Ascending aorta (tissue), 2 donors: Measurements from ENCODE around the gene SNX20. TPM values are rescaled to one million over a fixed set of nuclear protein-coding genes. Genes with fewer than 3 reads are reported as not detected.

Experiments used
- DNase-seq, 2 donors: peaks; one replicate each; pipeline ENCODE4 v3.0.0-alpha.2; 2019; ENCODE audit warnings: low spot score in 2 of 2
- H3K27ac ChIP-seq, 2 donors: fragments of 200-600 bp; sonication (generic); one replicate each; pipeline ENCODE4 v1.5.1; 2016 to 2017; ENCODE audit warnings: mild to moderate bottlenecking in 1 of 2
- H3K27me3 ChIP-seq: fragments of 200-600 bp; sonication (generic); one replicate; pipeline ENCODE4 v1.5.1; 2017
- H3K36me3 ChIP-seq, 2 donors: fragments of 200-600 bp; sonication (generic); one replicate each; pipeline ENCODE4 v1.5.1; 2016
- H3K4me1 ChIP-seq, 2 donors: fragments of 200-600 bp; sonication (generic); one replicate each; pipeline ENCODE4 v1.5.1; 2016 to 2017; ENCODE audit warnings: mild to moderate bottlenecking in 1 of 2
- H3K4me3 ChIP-seq, 2 donors: fragments of 200-600 bp; sonication (generic); one replicate each; pipeline ENCODE4 v1.5.1; 2016 to 2017; ENCODE audit warnings: mild to moderate bottlenecking in 1 of 2
- H3K9me3 ChIP-seq, 2 donors: fragments of 200-600 bp; sonication (generic); one replicate each; pipeline ENCODE4 v1.5.1; 2016
- intact Hi-C: fragments of 100-400 bp; cut with DNase I; formaldehyde crosslinking; loops from one replicate; pipeline ENCODE4 v1.15.1; 2023
- total RNA-seq: library from RNA; depleted of rRNA; stranded (reverse); fragments of >200 nt; gene quantifications from one replicate; pipeline ENCODE4 v1.1.0, GENCODE V29; 2016
- TF ChIP-seq, protein P1 (sequence below), 3 experiments: fragments of 200-600 bp in 2 of 3; fragments of 450-650 bp in 1 of 3; sonication (generic) in 2 of 3; IDR thresholded peaks; one replicate each; pipeline ENCODE4 v1.5.1; 2016 to 2019; ENCODE audit warnings: antibody characterized with exemption in 3 of 3, mild to moderate bottlenecking in 1 of 3, moderate library complexity in 1 of 3

The SNX20 gene
- total RNA-seq, 1 donor from 2014 or later, result 3.2 TPM

GRCh38 chr16:50719401-50720337 is 38.6 kb upstream of the SNX20 start:
- TF ChIP-seq, protein P1, sequence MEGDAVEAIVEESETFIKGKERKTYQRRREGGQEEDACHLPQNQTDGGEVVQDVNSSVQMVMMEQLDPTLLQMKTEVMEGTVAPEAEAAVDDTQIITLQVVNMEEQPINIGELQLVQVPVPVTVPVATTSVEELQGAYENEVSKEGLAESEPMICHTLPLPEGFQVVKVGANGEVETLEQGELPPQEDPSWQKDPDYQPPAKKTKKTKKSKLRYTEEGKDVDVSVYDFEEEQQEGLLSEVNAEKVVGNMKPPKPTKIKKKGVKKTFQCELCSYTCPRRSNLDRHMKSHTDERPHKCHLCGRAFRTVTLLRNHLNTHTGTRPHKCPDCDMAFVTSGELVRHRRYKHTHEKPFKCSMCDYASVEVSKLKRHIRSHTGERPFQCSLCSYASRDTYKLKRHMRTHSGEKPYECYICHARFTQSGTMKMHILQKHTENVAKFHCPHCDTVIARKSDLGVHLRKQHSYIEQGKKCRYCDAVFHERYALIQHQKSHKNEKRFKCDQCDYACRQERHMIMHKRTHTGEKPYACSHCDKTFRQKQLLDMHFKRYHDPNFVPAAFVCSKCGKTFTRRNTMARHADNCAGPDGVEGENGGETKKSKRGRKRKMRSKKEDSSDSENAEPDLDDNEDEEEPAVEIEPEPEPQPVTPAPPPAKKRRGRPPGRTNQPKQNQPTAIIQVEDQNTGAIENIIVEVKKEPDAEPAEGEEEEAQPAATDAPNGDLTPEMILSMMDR (IDR thresholded peaks at IDR 0.05), result no peak
- H3K4me1 ChIP-seq, result no peaks in the 10 kb centered on the region
- no peaks in the 10 kb centered on the region for H3K36me3 ChIP-seq
- no peak for DNase-seq
- no peak overlapping the region for H3K27ac ChIP-seq
- H3K4me3 ChIP-seq, result no peak overlapping the region
- no peaks in the 10 kb centered on the region for H3K27me3 ChIP-seq
- intact Hi-C loops, result no loop called here
- H3K9me3 ChIP-seq, result no peaks in the 10 kb centered on the region

GRCh38 chr16:50718761-50719400 is 37.8 kb upstream of the SNX20 start:
- H3K4me3 ChIP-seq, result no peak overlapping the region
- intact Hi-C loops, result no loop called here

DNA sequence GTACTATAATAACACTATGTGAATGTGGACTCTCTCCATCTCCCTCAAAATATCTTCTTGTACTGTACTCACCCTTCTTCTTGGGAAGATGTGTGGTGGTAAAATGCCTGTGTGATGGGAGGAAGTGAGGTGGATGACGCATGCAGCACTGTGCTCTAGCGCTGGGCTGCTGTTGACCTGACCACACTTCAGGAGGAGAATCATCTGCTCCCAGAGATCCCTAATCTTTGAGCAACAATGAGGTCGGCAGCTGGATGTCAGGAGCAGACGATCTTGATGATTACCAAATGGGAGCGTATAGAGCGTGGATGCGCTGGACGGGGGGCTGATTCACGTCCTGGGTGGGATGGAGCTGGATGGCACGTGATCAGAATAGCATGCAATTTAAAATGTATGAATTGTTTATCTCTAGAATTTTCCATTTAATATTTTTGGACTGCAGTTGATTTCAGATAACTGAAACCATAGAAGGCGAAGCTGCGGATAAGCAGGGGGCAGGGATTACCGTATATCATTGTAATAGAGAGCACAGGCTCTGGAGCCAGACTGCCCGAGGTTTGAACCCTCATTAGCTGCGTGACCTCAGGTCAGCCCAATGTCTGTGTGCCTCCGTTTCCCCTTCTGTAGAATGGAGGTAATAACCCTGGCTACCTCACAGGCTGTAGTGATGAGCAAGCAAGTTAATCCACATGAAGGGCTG is 37.1 kb upstream of the SNX20 start:
- Histone ChIP-seq H3K27me3 (no peaks in the 10 kb centered on the region), H3K4me1 (no peaks in the 10 kb centered on the region), H3K36me3 (no peaks in the 10 kb centered on the region), H3K27ac (no peak overlapping the region), H3K4me3 (no peak overlapping the region), H3K9me3 (no peaks in the 10 kb centered on the region)
- intact Hi-C loops, result no loop called here
- TF ChIP-seq, protein P1 (IDR thresholded peaks at IDR 0.05), result no peak
- no peak for DNase-seq

More at GRCh38 chr16:50718761-50719400, 37.8 kb upstream of the SNX20 start:
- no peaks in the 10 kb centered on the region for H3K9me3 ChIP-seq
- TF ChIP-seq, protein P1 (IDR thresholded peaks at IDR 0.05), result no peak
- H3K27ac ChIP-seq, result no peak overlapping the region
- H3K36me3 ChIP-seq, result no peaks in the 10 kb centered on the region
- H3K4me1 ChIP-seq, result no peaks in the 10 kb centered on the region
- no peak for DNase-seq
- no peaks in the 10 kb centered on the region for H3K27me3 ChIP-seq

DNA sequence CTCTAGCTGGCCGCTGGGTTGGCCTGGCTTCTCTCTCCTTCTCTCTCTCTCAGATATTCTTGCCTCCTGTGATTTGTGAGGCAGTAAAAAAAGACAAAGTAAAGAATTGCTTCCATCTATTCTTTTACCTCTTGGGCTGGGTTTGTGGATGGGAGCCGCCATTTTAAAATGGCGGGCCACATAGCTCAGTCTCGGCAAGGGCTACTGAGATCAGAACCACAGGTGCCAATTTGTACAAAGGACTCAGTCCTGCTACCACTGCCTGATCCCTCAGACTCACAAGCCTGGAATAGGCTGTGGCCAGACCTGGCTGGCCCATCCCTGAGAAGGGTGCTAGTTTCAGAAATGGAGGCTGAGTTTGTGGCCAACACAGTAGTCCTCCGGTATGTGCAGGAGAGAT is 36.4 kb upstream of the SNX20 start:
- H3K4me3 ChIP-seq, result no peak overlapping the region
- H3K4me1 ChIP-seq, result no peaks in the 10 kb centered on the region
- H3K27ac ChIP-seq, result no peak overlapping the region
- TF ChIP-seq, protein P1 (IDR thresholded peaks at IDR 0.05), result no peak
- no peak for DNase-seq
- H3K9me3 ChIP-seq, result no peaks in the 10 kb centered on the region
- H3K27me3 ChIP-seq, result no peaks in the 10 kb centered on the region
- intact Hi-C loops, result no loop called here
- H3K36me3 ChIP-seq, result no peaks in the 10 kb centered on the region

GRCh38 chr16:50717091-50717490 is 36.0 kb upstream of the SNX20 start:
- H3K9me3 ChIP-seq, result no peaks in the 10 kb centered on the region
- no peak overlapping the region for H3K27ac ChIP-seq
- no peaks in the 10 kb centered on the region for H3K36me3 ChIP-seq
- peaks cover 0 to under 1% of the 10 kb centered on the region in 2 donors for H3K4me1 ChIP-seq
- no peak for DNase-seq
- intact Hi-C loops, result no loop called here
- TF ChIP-seq, protein P1 (IDR thresholded peaks at IDR 0.05), result no peak
- H3K27me3 ChIP-seq, result no peaks in the 10 kb centered on the region
- no peak overlapping the region for H3K4me3 ChIP-seq
